Measurements from ENCODE around the gene SULT1A2. TPM values are rescaled to one million over a fixed set of nuclear protein-coding genes. Genes with fewer than 3 reads are reported as not detected.

The SULT1A2 gene
- total and polyA plus RNA-seq, 2 of the 13 experiments (the other 11 are each of a cell fraction or from before 2014, with no cell fraction given) = 33.0 to 34.2 TPM

DNA sequence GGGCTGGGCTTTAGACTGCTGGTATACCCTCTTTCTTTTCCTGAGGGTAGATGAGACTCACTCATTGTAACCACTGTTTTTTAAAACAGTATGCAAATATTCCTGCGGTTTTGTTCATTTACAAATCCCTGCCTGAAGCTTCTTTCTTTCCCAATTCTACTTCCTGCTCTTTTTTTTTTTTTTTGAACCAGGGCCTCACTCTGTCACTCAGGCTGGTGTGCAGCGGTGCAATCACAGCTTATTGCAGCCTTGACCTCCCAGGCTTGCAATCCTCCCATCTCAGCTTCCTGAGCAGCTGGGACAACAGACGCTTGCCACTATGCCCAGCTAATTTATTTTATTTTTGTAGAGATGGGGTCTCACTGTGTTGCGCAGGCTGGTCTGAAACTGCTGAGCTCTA lies 21.0 kb upstream of the SULT1A2 start (continued):
- peak; percentile 89 for TF ChIP-seq GFI1 (CRISPR knock-in tag; IDR thresholded peaks at IDR 0.05; ENCODE audit: borderline replicate concordance)
- TF ChIP-seq EP300 (IDR thresholded peaks at IDR 0.05; ENCODE audit: low read depth in 2 of 2, low read length in 2 of 2) = peak in 1 of 2 experiments; percentile 61; a peak in 2 of 4 replicates
- TF ChIP-seq EP300 (CRISPR knock-in tag; IDR thresholded peaks at IDR 0.05; ENCODE audit: borderline replicate concordance) = no peak
- TF ChIP-seq FOXP4 (CRISPR knock-in tag; IDR thresholded peaks at IDR 0.05) = peak; percentile 57
- peak; percentile 35; the same call in 1 of the 2 replicates for TF ChIP-seq ELF1 (CRISPR knock-in tag; IDR thresholded peaks at IDR 0.05)
- TF ChIP-seq RFXANK (CRISPR knock-in tag; IDR thresholded peaks at IDR 0.05) = no peak
- no peak for TF ChIP-seq ZBTB8A (CRISPR knock-in tag; IDR thresholded peaks at IDR 0.05; ENCODE audit: borderline replicate concordance, low read depth)
- peak in 1 of 2 experiments; percentile 56; a peak in 1 of 4 replicates for TF ChIP-seq NR2F1 (CRISPR knock-in tag; IDR thresholded peaks at IDR 0.05)
- TF ChIP-seq NRL (CRISPR knock-in tag; IDR thresholded peaks at IDR 0.05; ENCODE audit: borderline replicate concordance) = no peak
- TF ChIP-seq ATF7 (IDR thresholded peaks at IDR 0.05) = no peak
- TF ChIP-seq ATF7 (CRISPR knock-in tag; IDR thresholded peaks at IDR 0.05) = 0 out of 2 replicates have a peak, but pooled peaks have one; percentile 29
- no peak for TF ChIP-seq SNRNP70 (IDR thresholded peaks at IDR 0.05; ENCODE audit: low read depth, low read length)
- TF ChIP-seq ZHX2 (IDR thresholded peaks at IDR 0.05; ENCODE audit: low read depth) = no peak
- no peak for TF ChIP-seq ZHX2 (CRISPR knock-in tag; IDR thresholded peaks at IDR 0.05; ENCODE audit: borderline replicate concordance)
- peak; percentile 42; the same call in 1 of the 2 replicates for TF ChIP-seq SOX13 (IDR thresholded peaks at IDR 0.05)
- peak in 1 of 2 experiments; percentile 46; a peak in 1 of 4 replicates for TF ChIP-seq SOX13 (CRISPR knock-in tag; conservative IDR thresholded peaks at IDR 0.05 in 1 of 2, IDR thresholded peaks at IDR 0.05 in 1 of 2)
- TF ChIP-seq ZNF567 (CRISPR knock-in tag; IDR thresholded peaks at IDR 0.05; ENCODE audit: borderline replicate concordance) = no peak
- TF ChIP-seq, protein P1, sequence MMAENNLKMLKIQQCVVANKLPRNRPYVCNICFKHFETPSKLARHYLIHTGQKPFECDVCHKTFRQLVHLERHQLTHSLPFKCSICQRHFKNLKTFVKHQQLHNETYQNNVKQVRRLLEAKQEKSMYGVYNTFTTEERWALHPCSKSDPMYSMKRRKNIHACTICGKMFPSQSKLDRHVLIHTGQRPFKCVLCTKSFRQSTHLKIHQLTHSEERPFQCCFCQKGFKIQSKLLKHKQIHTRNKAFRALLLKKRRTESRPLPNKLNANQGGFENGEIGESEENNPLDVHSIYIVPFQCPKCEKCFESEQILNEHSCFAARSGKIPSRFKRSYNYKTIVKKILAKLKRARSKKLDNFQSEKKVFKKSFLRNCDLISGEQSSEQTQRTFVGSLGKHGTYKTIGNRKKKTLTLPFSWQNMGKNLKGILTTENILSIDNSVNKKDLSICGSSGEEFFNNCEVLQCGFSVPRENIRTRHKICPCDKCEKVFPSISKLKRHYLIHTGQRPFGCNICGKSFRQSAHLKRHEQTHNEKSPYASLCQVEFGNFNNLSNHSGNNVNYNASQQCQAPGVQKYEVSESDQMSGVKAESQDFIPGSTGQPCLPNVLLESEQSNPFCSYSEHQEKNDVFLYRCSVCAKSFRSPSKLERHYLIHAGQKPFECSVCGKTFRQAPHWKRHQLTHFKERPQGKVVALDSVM (CRISPR knock-in tag; IDR thresholded peaks at IDR 0.05) = peak; percentile 48; the same call in 1 of the 2 replicates
- TF ChIP-seq KAT7 (CRISPR knock-in tag; IDR thresholded peaks at IDR 0.05; ENCODE audit: borderline replicate concordance) = no peak
- TF ChIP-seq KDM4B (CRISPR knock-in tag; IDR thresholded peaks at IDR 0.05) = no peak
- TF ChIP-seq NR2F6 (IDR thresholded peaks at IDR 0.05) = peak; percentile 85
- peak; percentile 89 for TF ChIP-seq NR2F6 (CRISPR knock-in tag; IDR thresholded peaks at IDR 0.05)
- peak; percentile 62; the same call in 1 of the 2 replicates for TF ChIP-seq SAP130 (CRISPR knock-in tag; IDR thresholded peaks at IDR 0.05; ENCODE audit: low read depth)
